NCI-H524 treated with DMSO at 0.1 percent for 48 hours (cell line): ENCODE data around the gene NDUFC2.
A peak's percentile ranks its signal among the peaks of the same experiment; 100 is the strongest.
"Not testable (repeated sequence)": the region's sequence is repeated elsewhere in the genome, so short reads cannot be mapped to it uniquely, and the experiment has no call there.

ENCODE experiments used
- DNase-seq: peaks from one replicate; lab custom pipeline; 2025; lab: John Stamatoyannopoulos, UW

Gene NDUFC2

DNA sequence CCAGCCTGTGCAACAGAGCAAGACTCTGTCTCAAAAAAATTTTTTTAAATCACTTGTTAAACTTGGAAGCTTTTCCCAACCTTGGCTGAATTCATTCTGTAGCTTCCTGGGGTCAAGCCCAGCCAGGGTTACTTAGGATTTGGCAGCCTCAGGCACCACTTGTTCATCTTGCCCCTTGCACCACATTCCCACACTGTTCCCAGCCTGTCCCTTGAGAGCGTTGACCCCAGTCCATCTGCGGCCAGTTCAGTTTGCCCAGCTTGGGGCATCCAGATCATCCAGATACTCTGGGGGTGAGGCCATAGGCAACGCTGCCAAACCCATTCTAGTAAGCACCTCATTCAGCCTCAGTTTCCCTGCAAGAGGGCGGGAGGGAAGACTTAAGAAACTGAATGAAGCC is 24.7 kb downstream of the NDUFC2 start:
- no peak for DNase-seq

DNA sequence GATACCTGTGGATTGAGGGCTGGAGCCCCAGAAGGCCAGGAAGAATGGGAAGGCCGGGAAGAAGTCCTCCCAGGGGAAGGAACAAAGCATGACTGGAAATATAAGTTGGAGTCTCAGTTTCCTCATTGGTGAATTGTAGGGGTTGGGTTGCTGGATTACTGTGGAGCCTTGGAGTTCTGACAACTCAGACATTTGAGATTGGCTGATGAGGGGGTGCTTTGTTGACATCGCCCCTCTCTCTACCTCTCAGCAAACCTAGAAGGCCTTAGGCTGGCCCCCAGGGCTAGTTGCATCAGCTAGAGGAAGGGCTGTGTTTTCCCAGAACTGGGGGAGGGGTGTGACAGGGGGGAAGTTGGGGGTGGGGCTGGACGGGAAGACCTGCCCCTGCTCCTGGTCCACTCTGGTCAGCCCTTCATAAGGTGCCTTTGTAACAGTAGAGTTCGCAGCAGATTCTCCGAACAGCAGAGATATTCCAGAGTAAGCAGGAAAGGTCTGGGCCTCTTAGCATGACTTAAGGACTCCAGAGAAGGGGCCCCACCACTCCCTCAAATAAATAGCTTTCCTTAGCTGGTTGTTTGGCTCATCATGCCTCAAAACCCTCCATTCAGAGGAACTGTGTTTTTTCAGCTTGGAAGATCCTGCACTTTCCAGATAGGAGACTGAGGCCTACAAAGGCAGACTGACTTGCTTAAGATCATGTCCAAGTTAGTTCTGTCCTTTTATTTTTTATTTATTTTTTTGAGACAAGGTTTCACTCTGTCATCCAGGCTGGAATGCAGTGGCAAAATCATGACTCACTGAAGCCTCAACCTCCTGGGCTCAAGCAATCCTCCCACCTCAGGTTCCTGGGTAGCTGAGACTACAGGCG is 28.5 kb downstream of the NDUFC2 start:
- DNase-seq, result no peak

DNA sequence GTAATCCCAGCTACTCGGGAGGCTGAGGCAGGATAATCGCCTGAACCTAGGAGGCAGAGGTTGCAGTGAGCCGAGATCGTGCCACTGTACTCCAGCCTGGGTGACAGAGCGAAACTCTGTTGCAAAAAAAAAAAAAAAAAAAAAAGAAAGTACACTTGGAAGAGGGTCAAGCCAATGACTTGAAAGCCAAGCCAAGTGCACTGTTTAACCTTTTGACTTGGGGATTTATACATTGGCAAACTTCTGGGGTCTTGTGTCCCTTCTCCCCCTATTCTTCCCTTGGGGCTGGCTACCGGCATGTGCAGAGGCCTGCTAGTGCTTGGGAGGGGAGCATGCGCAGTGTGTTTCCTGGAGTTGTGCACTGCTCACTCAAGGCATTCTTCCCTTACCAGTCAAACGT is 30.3 kb downstream of the NDUFC2 start:
- no peak for DNase-seq

DNA sequence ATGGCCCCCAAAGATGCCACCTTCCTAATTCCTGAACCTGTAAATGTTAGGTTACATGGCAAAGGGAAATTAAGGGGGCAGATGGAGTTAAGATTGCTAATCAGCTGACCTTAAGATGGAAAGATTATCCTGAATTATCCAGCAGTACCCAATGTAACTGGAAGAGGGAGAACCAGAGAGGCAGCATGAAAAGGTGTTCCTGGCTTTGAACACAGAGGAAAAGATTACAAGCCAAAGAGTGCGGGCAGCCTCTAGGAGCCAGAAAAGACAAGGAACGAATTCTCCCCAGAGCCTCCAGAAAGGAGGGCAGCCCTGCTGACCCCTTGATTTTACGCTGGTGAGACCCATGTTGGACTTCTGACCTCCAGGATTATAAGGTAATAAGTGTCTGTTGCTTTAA is 31.1 kb downstream of the NDUFC2 start:
- DNase-seq, result peak; percentile 64

DNA sequence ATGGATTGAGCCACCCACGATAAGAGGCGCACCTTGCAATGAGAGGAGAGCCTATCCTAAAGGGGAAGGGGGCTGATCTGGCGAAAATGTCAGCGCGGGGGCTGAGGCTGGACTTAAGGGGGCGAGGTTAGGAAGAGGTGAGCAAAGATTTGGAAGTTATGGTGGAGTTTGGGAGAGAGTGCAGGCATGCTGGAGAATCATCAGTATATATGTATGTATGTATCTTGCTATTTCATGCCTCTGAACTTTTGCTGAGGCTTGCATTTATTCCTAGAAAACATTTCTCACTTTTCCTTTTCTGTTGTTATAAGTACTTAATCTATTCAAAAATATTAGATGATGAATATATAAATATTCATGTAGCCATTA is 33.2 kb downstream of the NDUFC2 start:
- no peak for DNase-seq

DNA sequence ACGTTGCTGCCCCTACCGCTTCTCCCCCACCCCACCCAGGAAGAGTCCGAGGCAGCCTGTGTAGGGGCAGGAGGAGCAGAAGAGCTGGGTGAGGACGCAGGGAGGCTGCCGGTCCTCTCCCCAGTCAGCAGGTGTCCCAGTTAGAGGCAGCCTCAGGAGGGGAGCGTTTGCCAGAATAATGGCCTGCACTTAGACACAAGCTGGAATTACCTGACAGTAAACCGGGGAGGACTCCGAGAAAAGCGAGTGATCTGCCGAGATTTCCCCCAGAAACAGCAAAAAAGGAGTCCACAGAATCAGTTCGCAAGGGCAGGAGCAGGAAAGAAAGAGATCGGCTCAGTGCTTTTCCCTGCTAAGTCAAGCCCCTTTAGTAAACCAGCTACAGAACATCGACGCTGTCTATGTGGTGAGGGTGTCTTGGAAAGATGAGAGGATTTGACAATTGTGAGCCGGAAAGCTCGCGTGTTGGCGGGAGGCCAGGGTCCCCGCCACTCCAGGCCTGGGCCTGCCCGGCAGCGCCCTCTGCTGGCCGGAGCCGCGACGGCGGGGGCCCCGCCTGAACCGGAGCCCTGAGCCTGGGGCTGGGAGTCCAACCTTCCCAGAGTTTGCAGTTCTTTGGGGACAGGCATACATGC is 33.7 kb downstream of the NDUFC2 start:
- peak; percentile 27 for DNase-seq

DNA sequence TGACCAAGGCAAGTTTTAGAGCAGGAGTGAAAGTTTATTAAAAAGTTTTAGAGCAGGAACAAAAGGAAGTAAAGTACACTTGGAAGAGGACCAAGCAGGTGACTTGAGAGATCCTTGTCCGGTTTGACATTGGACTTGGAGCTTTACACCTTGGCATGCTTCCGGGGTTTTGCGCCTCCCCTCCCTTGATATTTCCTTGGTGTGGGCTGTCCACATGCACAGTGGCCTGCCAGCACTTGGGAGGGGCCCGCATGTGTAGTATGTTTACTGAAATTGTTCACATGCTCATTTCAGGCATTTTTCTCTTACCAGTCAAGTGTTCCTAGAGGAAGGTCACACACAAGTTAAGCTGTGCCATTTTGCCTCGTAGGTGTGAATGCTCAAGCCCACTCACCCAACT is 35.0 kb downstream of the NDUFC2 start:
- DNase-seq, result no peak

DNA sequence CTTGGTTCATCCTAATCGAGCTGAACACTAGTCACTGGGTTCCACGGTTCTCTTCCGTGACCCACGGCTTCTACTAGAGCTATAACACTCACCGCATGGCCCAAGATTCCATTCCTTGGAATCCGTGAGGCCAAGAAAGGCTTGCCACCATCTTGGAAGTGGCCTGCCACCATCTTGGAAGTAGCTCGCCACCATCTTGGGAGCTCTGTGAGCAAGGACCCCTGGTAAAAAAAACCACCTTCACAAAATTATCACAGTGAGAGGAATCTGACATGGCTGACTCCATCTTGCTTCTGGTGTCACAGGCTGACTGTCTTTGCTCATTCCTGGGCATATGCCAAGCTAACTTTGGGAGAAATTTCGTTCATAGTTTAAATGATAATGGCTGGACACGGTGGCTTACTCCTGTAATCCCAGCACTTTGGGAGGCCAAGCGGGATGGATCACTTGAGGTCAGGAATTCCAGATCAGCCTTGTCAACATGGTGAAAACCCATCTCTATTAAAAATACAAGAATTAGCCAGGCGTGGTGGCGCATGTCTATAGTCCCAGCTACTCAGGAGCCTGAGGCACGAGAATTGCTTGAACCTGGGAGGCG is 37.7 kb downstream of the NDUFC2 start:
- DNase-seq, result no peak

DNA sequence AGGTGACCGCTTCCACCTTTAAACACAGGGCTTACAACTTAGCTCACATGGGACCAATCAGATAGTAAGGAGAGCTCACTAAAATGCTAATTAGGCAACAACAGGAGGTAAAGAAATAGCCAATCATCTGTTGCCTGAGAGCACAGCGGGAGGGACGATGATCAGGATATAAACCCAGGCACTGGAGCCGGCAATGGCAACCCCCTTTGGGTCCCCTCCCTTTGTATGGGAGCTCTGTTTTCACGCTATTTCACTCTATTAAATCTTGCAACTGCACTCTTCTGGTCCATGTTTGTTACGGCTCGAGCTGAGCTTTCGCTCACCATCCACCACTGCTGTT is 38.3 kb downstream of the NDUFC2 start:
- DNase-seq, result not testable (repeated sequence)

DNA sequence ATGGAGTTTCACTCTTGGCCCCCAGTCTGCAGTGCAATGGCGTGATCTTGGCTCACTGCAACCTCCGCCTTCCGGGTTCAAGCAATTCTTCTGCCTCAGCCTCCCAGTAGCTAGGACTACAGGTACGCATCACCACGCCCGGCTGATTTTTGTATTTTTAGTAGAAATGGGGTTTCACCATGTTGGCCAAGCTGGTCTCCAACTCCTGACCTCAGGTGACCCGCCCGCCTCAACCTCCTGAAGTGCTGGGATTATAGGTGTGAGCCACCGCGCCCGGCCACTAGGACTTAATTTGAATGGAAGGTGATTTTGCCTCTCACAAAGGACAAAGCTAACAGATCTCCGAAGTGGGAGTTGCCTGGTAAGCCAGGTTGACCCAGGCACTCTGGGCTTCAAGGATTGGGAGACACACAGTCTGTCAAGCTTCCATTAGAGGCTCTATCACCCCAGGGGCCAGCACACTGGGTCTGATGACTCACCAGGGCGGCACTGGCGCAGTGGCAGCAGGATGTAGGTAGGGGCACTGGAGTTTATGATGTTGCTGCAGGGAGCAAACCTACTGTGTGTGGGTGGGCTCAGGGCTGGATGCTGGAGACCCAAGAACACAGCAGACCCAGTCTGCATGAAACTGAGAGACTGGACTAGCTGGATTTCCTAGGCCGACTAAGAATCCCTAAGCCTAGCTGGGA is 38.8 kb downstream of the NDUFC2 start:
- DNase-seq, result no peak

DNA sequence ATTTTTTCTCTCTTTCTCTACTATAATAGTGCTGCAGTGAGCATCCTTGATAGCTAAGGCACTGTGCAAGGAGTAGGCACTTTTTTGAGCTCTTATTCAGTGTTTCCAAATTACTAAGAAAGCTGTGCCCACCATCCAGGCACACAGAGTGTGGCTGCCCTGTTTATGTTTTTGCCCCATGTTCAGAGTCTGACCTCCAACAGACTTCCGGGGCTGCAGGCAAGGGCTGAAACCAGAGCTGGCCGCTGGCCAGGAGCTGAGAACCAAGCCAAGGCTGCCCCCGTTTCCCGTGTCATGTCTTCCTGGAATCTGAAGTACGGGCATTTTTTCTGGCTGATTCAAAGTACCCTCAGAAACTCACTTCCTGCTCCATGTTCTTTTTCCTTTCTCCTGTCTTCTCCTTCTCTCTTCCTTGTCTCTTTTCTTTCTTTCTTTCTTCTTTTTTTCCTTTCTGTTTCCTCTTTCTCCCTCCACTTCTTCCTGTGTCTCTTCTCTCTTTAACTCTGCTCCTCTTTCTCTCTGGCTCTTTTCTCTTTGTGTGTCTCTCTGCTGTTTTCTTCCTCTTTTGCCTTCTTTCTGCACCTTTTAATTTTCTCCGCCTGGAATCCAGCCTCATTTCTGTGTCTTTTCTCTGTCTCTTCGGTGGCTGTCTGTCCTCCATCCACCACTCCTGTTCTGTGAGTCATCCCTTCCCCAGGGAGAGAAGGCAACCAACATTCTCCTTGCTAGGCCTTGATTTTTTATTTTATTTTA is 39.6 kb downstream of the NDUFC2 start:
- no peak for DNase-seq

DNA sequence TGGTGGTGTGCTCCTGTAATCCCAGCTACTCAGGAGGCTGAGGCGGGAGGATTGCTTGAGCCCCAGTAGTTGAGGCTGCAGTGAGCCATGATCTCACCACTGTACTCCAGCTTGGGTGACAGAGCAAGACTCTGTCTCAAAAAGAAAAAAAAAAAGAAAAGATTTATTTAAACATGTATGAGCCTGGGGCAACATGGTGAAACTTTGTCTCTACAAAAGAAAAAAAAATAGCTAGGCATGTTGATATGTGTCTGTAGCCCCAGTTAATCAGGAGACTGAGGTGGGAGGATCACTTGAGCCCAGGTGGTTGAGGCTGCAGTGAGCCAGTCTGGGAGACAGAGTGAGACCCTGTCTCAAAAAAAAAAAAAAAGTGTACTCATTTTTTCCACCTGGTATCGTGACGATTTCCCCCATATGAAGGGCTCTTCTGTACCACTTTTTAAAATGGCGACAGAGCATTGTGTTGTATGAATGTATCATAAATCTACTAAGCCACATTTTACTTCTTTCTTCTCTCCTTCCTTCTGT is 40.2 kb downstream of the NDUFC2 start:
- no peak for DNase-seq

DNA sequence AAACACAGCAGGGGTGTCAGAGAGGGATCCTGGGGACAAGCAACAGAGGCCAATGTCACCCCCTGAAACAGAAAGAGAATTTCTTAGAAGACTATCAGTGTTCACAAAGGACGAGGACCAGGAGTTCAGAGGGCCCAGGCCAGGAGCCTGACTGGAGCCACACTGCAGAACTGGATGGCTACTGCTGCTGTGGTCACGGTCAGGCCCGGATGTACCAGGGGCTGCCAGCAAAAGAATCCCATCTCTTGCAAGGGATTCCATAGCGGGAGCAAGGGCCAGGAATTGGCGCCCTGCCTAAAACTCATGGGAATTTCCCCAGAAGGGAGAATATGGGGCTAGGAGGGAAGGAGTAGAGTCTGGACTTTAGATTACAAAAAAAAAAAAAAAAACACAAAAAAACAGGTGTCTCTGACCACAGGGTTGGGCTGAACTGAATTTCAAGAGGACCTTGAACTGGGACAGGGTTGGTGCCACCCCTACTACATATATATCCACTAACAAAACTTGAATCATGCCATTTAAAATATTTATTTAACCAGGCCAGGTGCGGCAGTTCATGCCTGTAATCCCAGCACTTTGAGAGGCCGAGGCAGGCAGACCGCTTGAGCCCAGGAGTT is 40.9 kb downstream of the NDUFC2 start:
- DNase-seq, result no peak

DNA sequence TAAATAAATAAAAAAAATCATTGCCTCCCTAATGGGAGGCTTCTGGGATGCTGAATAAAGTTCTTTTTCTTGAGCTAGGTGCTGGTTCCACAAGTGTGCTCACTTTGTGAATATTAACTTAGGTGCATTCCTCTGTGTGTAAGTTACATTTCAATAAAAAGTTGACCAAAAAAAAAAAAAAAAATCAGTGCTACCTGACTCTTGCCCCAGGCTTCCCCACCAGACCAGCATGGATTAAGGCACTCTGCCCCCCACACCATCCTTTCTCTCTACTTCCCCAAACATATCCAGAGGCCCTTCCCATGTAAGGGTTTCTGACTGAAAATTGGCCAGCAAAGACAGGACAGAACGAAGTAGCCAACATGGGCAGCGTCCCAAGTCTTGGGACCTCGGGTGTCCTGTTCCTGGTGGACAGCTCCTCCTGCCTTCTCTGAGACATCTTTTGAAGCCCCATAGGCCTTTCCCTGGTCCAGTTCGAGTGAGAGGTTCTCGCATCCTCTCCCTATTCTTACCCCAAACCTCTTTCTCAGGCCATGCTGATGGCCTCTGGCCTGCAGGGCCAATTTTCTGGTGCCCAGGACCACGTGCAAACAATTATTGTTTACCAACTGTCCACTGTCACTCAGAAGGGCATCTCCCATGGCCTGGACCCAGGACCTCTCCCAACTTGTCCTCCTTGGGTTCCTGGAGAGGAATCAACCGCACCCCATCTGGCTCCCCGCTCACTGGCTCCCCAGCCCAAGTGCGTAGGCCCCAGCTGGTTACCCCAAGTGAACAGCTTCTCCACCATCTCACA is 41.6 kb downstream of the NDUFC2 start:
- DNase-seq, result no peak

DNA sequence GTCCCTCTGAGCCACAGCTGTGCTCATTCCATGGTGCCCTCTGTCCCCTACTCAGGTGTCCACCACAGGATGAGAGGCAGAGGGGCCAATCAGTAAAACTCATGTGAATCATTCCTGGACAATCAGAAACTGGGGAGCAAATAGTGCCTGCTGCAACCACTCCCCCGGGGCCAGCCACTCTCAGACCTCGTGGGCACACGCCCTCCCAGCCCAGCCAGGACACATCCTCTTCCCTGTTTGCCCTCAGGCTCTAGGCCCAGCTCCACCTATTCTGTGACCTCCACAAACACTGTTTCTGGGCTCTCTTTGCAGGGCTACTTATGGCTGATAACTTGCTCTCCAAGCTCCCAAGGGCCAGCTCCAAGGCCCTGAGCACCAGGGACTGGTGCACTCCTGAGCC is 42.6 kb downstream of the NDUFC2 start:
- DNase-seq, result no peak

DNA sequence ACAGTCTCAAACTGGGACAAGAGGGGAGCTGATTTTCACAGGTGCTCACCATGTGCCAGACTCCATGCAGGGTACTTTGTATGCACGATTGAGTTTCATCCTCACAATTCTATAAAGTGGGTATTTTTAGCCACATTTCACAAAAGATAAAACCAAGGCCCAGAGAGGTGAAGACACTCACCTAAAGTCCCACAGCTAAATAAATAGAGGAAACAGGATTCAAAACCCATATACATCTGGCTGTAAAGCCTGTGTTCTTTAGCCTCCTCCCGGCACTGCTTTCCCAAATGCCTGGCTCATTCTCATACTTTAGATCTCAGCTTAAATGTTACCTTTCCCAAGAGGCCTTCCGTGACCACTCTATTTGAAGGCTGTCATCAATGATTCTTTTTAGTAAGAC is 43.3 kb downstream of the NDUFC2 start:
- no peak for DNase-seq

DNA sequence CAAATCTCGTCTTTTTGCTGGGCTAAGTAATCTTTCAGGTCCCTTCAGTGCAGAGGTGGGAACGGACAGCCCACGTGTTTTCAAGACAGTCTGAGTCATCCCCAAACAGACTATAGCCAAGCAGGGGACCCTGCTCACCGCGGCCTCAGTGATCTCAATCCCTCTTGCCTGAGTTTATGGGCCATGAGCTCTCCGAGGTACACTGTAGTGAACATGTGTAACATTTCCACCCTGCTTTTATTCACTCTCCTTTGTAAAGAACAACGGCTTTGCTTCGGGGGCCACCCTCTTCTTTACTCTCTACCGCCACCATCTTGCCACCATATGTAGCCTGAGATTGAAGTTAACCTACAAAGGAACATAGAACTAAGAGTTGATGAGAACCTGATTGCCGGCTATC is 45.0 kb downstream of the NDUFC2 start:
- DNase-seq, result no peak

DNA sequence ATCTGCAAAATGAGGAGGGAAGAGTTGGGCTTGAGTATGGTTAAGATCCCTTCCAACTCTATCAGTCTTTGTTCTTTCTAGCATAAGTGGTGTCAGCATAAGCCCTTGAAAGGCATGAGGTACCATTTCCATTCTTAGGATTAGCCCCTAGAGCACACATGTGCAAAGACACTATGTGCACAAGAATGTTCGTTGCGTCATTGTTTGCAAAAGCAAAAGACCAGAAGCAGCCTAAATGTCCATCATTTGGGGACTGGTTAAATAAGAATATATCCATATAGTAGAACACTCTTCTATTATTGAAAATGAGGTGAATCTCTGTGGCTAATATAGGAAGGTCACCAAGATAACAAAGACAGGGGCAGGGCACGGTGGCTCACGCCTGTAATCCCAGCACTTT is 46.6 kb downstream of the NDUFC2 start:
- no peak for DNase-seq

DNA sequence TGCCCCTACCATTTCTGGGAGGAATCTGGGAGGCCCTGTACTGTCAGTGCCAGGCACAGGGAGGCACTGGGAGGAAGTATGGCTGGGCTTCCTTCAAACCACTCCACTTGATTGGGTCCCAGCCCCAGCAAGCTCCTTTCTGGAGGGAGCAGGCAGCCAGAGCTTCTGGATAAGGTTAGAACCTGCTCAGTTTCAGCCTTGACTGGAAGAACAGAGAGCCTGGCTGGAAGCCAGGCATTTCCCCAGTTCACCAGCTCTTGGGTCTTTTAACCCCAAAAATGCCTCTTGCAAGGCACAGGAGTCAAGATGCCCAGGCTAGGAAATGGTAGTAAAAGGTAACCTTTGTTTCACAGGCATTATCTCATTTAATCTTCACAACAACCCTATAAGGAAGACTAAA is 47.6 kb downstream of the NDUFC2 start:
- no peak for DNase-seq

DNA sequence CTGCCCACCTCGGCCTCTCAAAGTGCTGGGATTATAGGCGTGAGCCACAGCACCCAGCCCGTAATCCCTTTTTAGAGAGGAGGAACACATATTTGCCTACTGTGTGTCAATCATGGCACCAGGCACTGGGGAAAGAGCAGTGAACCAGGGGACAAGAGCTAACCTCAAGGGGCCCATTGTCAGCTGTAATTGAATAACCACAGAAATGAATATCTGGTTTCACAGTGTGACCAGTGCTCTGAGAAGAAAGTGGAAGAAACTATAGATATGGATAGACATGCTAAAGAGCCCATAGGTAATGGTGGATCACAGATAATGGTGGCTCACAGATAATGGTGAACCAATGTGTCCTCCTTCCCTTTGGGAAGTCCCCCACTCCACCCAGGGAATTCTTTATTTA is 48.0 kb downstream of the NDUFC2 start:
- no peak for DNase-seq
